WTC11 (cell line): Measurements from ENCODE around the gene SAA2.

Source experiments
- CREB1 ChIP-seq: sonication (generic); formaldehyde crosslinking; IDR thresholded peaks from 2 replicates; pipeline ENCODE4 v1.8.0; 2023; ENCODE audit warnings: mild to moderate bottlenecking, missing genetic modification reagents
- ELF4 ChIP-seq: sonication (generic); formaldehyde crosslinking; IDR thresholded peaks from 2 replicates; pipeline ENCODE4 v1.8.1; 2022; ENCODE audit warnings: low read depth, mild to moderate bottlenecking, moderate library complexity, missing genetic modification reagents
- SMAD3 ChIP-seq: sonication (generic); formaldehyde crosslinking; IDR thresholded peaks from 2 replicates; pipeline ENCODE4 v1.8.0; 2022; ENCODE audit warnings: missing genetic modification reagents, mild to moderate bottlenecking, borderline replicate concordance
- SP1 ChIP-seq: sonication (generic); formaldehyde crosslinking; conservative IDR thresholded peaks from 2 replicates; pipeline ENCODE4 v1.8.1; 2022; ENCODE audit warnings: missing genetic modification reagents
- TF ChIP-seq, protein P1 (sequence below): fragments of 200-600 bp; IDR thresholded peaks from 2 replicates; pipeline ENCODE4 v1.8.0; 2022; ENCODE audit warnings: antibody characterized with exemption
- TF ChIP-seq, protein P2 (sequence below): sonication (generic); formaldehyde crosslinking; conservative IDR thresholded peaks from 2 replicates; pipeline ENCODE4 v1.8.1; 2022; ENCODE audit warnings: mild to moderate bottlenecking, missing genetic modification reagents
- TF ChIP-seq, protein P3 (sequence below): sonication (generic); formaldehyde crosslinking; IDR thresholded peaks from 2 replicates; pipeline ENCODE4 v1.8.1; 2023; ENCODE audit warnings: mild to moderate bottlenecking, missing genetic modification reagents, moderate library complexity
- TF ChIP-seq, protein P4 (sequence below): sonication (generic); formaldehyde crosslinking; IDR thresholded peaks from 2 replicates; pipeline ENCODE4 v1.8.0; 2023; ENCODE audit warnings: missing genetic modification reagents
- TF ChIP-seq, protein P5 (sequence below): sonication (generic); formaldehyde crosslinking; IDR thresholded peaks from 2 replicates; pipeline ENCODE4 v1.8.0; 2022; ENCODE audit warnings: missing genetic modification reagents
- TF ChIP-seq, protein P6 (sequence below): sonication (generic); formaldehyde crosslinking; IDR thresholded peaks from 2 replicates; pipeline ENCODE4 v1.8.1; 2023; ENCODE audit warnings: mild to moderate bottlenecking, missing genetic modification reagents

DNA sequence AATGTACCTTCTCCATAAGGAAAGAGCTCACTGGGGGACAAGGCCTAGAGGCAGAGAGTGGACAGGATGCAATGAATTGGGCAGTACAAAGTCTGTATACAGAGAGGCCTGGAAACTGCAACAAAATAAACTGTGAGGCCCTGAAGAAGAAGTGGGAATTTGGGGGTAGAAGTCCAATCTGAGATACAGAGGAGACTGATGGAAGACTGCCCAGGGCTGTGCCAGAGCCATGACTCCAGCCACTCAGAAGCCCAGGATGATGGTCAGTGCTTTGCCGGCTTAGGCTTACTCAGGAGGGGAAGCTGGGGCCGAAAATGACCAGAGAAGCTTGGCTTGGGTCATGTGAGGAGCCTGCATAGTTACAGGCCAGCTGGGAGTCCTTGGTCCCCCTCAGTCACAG lies 17.6 kb downstream of the SAA2 start:
- TF ChIP-seq, protein P1, sequence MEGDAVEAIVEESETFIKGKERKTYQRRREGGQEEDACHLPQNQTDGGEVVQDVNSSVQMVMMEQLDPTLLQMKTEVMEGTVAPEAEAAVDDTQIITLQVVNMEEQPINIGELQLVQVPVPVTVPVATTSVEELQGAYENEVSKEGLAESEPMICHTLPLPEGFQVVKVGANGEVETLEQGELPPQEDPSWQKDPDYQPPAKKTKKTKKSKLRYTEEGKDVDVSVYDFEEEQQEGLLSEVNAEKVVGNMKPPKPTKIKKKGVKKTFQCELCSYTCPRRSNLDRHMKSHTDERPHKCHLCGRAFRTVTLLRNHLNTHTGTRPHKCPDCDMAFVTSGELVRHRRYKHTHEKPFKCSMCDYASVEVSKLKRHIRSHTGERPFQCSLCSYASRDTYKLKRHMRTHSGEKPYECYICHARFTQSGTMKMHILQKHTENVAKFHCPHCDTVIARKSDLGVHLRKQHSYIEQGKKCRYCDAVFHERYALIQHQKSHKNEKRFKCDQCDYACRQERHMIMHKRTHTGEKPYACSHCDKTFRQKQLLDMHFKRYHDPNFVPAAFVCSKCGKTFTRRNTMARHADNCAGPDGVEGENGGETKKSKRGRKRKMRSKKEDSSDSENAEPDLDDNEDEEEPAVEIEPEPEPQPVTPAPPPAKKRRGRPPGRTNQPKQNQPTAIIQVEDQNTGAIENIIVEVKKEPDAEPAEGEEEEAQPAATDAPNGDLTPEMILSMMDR = no peak
- no peak for TF ChIP-seq SMAD3 (CRISPR knock-in tag)
- TF ChIP-seq, protein P2, sequence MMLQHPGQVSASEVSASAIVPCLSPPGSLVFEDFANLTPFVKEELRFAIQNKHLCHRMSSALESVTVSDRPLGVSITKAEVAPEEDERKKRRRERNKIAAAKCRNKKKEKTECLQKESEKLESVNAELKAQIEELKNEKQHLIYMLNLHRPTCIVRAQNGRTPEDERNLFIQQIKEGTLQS (CRISPR knock-in tag) = no peak
- TF ChIP-seq, protein P3, sequence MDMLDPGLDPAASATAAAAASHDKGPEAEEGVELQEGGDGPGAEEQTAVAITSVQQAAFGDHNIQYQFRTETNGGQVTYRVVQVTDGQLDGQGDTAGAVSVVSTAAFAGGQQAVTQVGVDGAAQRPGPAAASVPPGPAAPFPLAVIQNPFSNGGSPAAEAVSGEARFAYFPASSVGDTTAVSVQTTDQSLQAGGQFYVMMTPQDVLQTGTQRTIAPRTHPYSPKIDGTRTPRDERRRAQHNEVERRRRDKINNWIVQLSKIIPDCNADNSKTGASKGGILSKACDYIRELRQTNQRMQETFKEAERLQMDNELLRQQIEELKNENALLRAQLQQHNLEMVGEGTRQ (CRISPR knock-in tag) = no peak
- TF ChIP-seq SP1 = no peak
- TF ChIP-seq, protein P4, sequence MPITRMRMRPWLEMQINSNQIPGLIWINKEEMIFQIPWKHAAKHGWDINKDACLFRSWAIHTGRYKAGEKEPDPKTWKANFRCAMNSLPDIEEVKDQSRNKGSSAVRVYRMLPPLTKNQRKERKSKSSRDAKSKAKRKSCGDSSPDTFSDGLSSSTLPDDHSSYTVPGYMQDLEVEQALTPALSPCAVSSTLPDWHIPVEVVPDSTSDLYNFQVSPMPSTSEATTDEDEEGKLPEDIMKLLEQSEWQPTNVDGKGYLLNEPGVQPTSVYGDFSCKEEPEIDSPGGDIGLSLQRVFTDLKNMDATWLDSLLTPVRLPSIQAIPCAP (CRISPR knock-in tag) = no peak
- TF ChIP-seq, protein P5, sequence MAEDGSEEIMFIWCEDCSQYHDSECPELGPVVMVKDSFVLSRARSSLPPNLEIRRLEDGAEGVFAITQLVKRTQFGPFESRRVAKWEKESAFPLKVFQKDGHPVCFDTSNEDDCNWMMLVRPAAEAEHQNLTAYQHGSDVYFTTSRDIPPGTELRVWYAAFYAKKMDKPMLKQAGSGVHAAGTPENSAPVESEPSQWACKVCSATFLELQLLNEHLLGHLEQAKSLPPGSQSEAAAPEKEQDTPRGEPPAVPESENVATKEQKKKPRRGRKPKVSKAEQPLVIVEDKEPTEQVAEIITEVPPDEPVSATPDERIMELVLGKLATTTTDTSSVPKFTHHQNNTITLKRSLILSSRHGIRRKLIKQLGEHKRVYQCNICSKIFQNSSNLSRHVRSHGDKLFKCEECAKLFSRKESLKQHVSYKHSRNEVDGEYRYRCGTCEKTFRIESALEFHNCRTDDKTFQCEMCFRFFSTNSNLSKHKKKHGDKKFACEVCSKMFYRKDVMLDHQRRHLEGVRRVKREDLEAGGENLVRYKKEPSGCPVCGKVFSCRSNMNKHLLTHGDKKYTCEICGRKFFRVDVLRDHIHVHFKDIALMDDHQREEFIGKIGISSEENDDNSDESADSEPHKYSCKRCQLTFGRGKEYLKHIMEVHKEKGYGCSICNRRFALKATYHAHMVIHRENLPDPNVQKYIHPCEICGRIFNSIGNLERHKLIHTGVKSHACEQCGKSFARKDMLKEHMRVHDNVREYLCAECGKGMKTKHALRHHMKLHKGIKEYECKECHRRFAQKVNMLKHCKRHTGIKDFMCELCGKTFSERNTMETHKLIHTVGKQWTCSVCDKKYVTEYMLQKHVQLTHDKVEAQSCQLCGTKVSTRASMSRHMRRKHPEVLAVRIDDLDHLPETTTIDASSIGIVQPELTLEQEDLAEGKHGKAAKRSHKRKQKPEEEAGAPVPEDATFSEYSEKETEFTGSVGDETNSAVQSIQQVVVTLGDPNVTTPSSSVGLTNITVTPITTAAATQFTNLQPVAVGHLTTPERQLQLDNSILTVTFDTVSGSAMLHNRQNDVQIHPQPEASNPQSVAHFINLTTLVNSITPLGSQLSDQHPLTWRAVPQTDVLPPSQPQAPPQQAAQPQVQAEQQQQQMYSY (CRISPR knock-in tag) = no peak
- no peak for TF ChIP-seq ELF4 (CRISPR knock-in tag)
- TF ChIP-seq, protein P6, sequence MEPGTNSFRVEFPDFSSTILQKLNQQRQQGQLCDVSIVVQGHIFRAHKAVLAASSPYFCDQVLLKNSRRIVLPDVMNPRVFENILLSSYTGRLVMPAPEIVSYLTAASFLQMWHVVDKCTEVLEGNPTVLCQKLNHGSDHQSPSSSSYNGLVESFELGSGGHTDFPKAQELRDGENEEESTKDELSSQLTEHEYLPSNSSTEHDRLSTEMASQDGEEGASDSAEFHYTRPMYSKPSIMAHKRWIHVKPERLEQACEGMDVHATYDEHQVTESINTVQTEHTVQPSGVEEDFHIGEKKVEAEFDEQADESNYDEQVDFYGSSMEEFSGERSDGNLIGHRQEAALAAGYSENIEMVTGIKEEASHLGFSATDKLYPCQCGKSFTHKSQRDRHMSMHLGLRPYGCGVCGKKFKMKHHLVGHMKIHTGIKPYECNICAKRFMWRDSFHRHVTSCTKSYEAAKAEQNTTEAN (CRISPR knock-in tag) = no peak
- no peak for TF ChIP-seq CREB1 (CRISPR knock-in tag)
